DND-41 (cell line): ENCODE results near the gene DHCR7.

Experiments
- EZH2 ChIP-seq: IDR thresholded peaks from 3 replicates; pipeline ENCODE4 v1.6.1; 2012; ENCODE audit warnings: borderline replicate concordance, low read depth, mild to moderate bottlenecking, moderate library complexity, low read length, inconsistent platforms; ENCODE audit not compliant: severe bottlenecking
- TF ChIP-seq, protein P1 (sequence below): IDR thresholded peaks from 2 replicates; pipeline ENCODE4 v1.5.1; 2012; ENCODE audit warnings: borderline replicate concordance, low read length, moderate library complexity, mild to moderate bottlenecking; ENCODE audit not compliant: poor library complexity, severe bottlenecking; ENCODE audit errors: extremely low read depth

DNA sequence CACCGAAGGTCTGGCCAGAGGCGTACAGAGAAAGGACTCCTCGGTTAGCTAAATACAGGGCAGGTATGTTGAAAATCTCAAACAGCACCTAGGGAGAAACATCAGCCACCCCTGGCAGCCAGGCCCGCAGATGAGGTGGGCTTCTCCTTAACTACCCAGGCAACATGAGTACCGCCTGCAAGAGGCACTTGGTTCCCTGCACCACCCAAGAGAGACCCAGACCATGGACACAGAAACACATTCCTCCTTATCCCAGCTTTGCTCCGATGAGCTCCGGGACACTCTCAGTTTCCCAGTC, 53.0 kb downstream of the DHCR7 start:
- TF ChIP-seq, protein P1, sequence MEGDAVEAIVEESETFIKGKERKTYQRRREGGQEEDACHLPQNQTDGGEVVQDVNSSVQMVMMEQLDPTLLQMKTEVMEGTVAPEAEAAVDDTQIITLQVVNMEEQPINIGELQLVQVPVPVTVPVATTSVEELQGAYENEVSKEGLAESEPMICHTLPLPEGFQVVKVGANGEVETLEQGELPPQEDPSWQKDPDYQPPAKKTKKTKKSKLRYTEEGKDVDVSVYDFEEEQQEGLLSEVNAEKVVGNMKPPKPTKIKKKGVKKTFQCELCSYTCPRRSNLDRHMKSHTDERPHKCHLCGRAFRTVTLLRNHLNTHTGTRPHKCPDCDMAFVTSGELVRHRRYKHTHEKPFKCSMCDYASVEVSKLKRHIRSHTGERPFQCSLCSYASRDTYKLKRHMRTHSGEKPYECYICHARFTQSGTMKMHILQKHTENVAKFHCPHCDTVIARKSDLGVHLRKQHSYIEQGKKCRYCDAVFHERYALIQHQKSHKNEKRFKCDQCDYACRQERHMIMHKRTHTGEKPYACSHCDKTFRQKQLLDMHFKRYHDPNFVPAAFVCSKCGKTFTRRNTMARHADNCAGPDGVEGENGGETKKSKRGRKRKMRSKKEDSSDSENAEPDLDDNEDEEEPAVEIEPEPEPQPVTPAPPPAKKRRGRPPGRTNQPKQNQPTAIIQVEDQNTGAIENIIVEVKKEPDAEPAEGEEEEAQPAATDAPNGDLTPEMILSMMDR, result no peak
- TF ChIP-seq EZH2, result no peak
